Omental fat pad (tissue), 4 donors: Measurements from ENCODE around the gene FAM228B. TPM values are rescaled to one million over a fixed set of nuclear protein-coding genes. Genes with fewer than 3 reads are reported as not detected.

ENCODE experiments used
- ATAC-seq: fragments of 150-250 bp; one replicate; pipeline ENCODE4 v1.9.1; 2016; ENCODE audit warnings: mild to moderate bottlenecking, moderate library complexity; ENCODE audit not compliant: low FRiP score
- DNase-seq: peaks from one replicate; pipeline ENCODE4 v3.0.0-alpha.2; 2019; ENCODE audit warnings: low spot score
- total RNA-seq, 4 donors: library from RNA; depleted of rRNA; stranded (reverse); fragments of >200 nt; gene quantifications; one replicate each; pipeline ENCODE4 v1.1.0, GENCODE V29; 2016
- TF ChIP-seq, protein P1 (sequence below), 3 donors: fragments of 450-650 bp; IDR thresholded peaks; one replicate each; pipeline ENCODE4 v1.5.1; 2016 to 2017; ENCODE audit warnings: antibody characterized with exemption in 3 of 3, mild to moderate bottlenecking in 3 of 3, moderate library complexity in 2 of 3

Gene FAM228B
- total RNA-seq, 4 donors from 2014 or later = 13.4 to 21.8 (median 17.0) TPM

DNA sequence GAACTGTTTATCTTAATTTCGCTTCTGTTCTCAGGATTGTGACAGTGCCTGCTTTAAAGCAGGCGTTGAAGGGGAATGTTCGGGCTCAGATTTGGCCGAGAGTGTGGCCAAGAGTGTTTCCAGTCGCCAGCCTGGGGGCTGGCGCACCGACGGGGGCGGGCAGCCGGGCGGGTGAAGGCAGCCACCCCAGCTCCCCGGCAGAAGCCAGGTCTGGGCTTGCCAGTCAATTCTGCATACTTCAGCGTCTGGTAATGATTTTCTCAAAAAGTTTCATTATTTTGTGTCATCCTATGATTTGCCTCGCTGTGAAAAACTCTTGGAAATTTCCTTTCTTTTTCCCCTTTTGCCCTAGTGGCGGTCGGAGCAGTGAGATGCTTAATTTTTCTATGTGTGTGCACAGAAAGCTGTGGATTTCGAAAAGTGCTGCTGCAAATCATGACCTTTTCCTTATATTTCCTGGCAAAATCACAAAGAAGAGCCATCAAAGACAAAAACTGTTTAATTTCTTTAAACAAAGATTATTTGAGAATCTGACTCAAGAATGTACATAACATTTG lies 52.4 kb downstream of the FAM228B start:
- DNase-seq = no peak
- TF ChIP-seq, protein P1, sequence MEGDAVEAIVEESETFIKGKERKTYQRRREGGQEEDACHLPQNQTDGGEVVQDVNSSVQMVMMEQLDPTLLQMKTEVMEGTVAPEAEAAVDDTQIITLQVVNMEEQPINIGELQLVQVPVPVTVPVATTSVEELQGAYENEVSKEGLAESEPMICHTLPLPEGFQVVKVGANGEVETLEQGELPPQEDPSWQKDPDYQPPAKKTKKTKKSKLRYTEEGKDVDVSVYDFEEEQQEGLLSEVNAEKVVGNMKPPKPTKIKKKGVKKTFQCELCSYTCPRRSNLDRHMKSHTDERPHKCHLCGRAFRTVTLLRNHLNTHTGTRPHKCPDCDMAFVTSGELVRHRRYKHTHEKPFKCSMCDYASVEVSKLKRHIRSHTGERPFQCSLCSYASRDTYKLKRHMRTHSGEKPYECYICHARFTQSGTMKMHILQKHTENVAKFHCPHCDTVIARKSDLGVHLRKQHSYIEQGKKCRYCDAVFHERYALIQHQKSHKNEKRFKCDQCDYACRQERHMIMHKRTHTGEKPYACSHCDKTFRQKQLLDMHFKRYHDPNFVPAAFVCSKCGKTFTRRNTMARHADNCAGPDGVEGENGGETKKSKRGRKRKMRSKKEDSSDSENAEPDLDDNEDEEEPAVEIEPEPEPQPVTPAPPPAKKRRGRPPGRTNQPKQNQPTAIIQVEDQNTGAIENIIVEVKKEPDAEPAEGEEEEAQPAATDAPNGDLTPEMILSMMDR (IDR thresholded peaks at IDR 0.05) = no peak
- ATAC-seq = no peak

DNA sequence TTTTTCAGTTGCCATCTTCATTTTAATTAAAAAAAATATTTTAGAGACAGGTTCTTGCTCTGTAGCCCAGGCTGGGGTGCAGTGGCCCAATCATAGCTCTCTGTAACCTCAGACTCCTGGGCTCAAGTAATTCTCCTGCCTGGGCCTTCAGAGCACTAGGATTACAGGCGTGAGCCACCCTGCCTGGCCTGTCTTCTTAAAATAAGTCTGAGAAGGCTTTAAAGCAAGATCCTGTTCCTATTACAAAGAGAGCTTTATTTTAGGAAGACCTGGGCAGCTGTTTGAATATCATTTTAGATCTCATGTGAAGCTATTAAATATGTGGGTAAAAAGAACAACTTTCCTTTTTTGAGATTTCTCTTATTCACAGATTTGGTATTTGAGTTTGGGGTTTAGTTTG lies 53.1 kb downstream of the FAM228B start:
- TF ChIP-seq, protein P1 (IDR thresholded peaks at IDR 0.05) = no peak
- DNase-seq (no peak), ATAC-seq (no peak)

DNA sequence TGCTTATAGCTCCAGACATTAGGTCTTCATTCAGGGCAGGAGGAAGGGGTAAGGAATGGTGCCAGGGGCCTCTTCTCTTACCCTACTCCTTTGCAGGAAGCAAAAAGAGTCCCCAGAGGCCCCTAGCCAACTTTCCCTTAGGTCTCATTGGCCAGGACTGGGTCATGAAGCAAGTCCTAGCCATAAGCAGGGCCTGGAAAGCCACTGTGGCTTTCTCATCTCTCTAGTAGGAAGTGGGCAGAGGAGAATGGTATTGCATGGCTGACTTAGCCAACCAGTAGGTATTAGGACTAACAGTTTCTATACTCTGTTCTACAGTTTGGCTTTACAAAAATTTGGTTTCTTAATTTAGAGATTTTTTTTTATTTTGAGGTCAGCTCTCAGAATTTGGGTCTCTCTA lies 56.4 kb downstream of the FAM228B start:
- ATAC-seq (no peak), DNase-seq (no peak)
- TF ChIP-seq, protein P1 (IDR thresholded peaks at IDR 0.05) = no peak

DNA sequence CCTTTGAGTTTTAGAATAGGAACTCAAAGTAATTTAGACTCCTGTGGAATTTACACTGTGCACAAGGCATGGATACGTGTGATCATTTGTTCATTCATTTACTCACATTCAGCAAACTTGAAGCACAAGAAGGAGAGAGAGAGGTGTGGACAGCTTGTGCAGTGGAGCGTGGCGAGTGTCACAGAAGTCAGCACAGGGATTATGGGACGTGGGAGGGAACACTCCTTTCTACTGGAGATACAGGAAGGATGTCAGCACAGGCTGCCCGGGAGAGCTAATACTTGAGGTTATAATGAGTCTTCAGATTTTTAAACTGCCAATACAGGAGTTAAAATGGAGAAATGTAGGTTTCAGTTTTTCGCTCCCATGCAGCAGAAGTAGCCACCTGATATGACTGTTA lies 58.6 kb downstream of the FAM228B start:
- TF ChIP-seq, protein P1 (IDR thresholded peaks at IDR 0.05) = no peak
- no peak for DNase-seq
- no peak for ATAC-seq

DNA sequence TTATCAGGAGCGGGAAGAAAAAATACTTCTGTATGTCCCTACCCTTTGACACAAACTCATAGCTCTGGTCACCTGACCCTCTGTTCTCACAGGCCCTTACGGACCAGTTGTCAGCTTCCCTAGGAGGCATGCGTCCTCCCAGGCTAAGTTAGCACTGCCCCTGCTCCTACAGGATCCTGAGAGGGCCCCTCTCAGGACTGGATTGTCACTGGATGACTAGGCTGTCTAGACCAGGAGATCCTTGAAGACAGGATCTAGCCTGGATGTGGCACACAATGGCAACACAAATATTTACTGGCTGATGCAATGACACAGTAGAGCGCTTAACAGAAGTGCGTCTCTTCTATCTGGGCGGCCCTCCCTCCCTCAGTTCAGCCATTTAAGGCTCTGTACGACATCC lies 59.2 kb downstream of the FAM228B start:
- DNase-seq (no peak), ATAC-seq (no peak)
- TF ChIP-seq, protein P1 (IDR thresholded peaks at IDR 0.05) = no peak

DNA sequence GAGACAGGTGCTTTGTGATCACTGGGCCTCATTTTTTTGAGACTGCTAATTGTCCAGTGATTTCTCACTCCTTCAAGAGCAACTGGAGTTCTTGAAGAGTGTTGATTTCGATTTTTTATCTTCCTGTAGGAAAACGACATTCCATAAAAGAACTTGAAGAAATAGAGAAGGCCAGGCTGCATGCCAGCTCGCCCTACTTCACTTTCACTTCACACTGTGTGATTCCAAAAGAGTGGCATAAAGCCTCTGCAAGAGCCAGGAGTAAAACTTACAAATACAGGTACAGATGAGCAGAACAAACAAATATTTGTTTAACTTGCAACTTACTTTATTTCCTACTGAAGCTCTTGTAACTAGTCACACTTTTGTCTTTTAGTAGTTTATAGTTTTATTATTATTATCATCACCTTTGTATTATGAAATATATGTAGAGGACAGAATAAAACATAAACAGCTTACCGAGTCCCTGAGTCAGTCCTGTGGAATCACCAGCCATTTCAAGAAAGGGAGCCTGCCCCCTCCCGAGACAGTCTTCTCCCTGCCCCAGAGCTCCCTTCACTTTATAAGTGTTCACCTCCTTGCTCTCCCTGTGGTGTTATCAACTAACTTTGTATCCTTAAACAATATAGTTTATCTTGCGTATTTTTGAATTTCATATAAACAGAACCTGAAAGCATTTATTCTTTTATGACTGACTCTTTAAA lies 60.2 kb downstream of the FAM228B start:
- no peak for ATAC-seq
- no peak for DNase-seq
- TF ChIP-seq, protein P1 (IDR thresholded peaks at IDR 0.05) = no peak

DNA sequence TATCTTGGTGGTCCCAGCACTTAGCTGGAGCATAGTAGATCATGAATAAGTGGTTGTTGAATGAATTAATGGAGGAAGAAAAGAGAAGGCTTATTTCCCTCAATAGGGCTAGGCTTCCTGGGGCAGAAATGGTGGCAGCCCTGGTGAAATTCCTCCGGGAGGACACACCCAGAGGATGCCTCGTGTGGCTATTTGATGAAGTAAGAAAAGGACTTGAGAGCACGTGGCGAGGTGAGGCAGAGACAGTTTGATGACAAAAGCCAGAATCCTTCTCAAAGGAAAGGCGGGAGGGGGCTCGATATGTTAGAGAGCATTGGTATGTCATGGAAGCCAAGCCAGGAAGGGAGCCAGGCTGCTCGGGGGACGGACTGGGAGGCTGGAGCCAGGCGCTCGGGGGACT lies 66.3 kb downstream of the FAM228B start:
- DNase-seq = no peak
- TF ChIP-seq, protein P1 (IDR thresholded peaks at IDR 0.05) = no peak
- ATAC-seq = no peak
